Measurements from ENCODE around the gene CLEC4F. TPM values are rescaled to one million over a fixed set of nuclear protein-coding genes. Genes with fewer than 3 reads are reported as not detected.

The CLEC4F gene
- polyA plus RNA-seq, 1 donor (not counting 4 experiments of a cell fraction or from before 2014, with no cell fraction given), result not detected

GRCh38 chr2:70784320-70784719 lies 36.1 kb downstream of the CLEC4F start:
- Histone ChIP-seq H3K9me1 (ENCODE audit: control insufficient read depth, extremely low read depth, insufficient read depth, low read length) (no peaks in the 10 kb centered on the region), H3K4me2 (ENCODE audit: control insufficient read depth, extremely low read depth, insufficient read depth, low read depth, low read length) (no peak overlapping the region), H3K9me3 (ENCODE audit: control insufficient read depth, low read depth, low read length) (no peaks in the 10 kb centered on the region), H3K27me3 (ENCODE audit: control insufficient read depth, extremely low read depth, insufficient read depth, low read length) (peaks cover 21% of the 10 kb centered on the region), H4K20me1 (ENCODE audit: control insufficient read depth, extremely low read depth, insufficient read depth, low read length) (no peaks in the 10 kb centered on the region), H3K4me3 (ENCODE audit: control insufficient read depth in 2 of 3, extremely low read depth in 1 of 3, insufficient read depth in 2 of 3, low read depth in 1 of 3, low read length in 3 of 3) (no peak overlapping the region), H3K9ac (ENCODE audit: control insufficient read depth, extremely low read depth, insufficient read depth, low read length) (no peak overlapping the region), H3K79me2 (ENCODE audit: control insufficient read depth, insufficient read depth, low read length) (no peaks in the 10 kb centered on the region), H3K4me1 (ENCODE audit: control insufficient read depth, extremely low read depth, insufficient read depth, low read length) (peaks cover 14% of the 10 kb centered on the region), H3K27ac (ENCODE audit: control insufficient read depth, insufficient read depth, low read length) (no peak overlapping the region), H2AFZ (ENCODE audit: control insufficient read depth, low read length) (no peak overlapping the region), H3K36me3 (ENCODE audit: control insufficient read depth in 2 of 2, extremely low read depth in 1 of 2, insufficient read depth in 2 of 2, low read length in 2 of 2) (no peaks in the 10 kb centered on the region)
- TF ChIP-seq EZH2 (IDR thresholded peaks at IDR 0.05; ENCODE audit: low read length), result no peak
- TF ChIP-seq CTCF (optimal IDR thresholded peaks at IDR 0.05 in 1 of 3, IDR thresholded peaks at IDR 0.05 in 1 of 3, conservative IDR thresholded peaks at IDR 0.05 in 1 of 3; ENCODE audit: extremely low read depth in 1 of 3, insufficient read depth in 2 of 3, low read length in 3 of 3), result no peak
- DNase-seq (ENCODE audit: low read depth, low spot score) (no peak), FAIRE-seq (no peak)
- dilution Hi-C loops (cut with MboI; ENCODE audit: extremely low pct_ligation_motif_present, low sequenced_read_pairs), result loop anchor here (25.0 kb wide), 1 partner anchor 472 kb away; the partner anchor contains the start of gene FAM136A

- Histone ChIP-seq H3K9me1 (ENCODE audit: control insufficient read depth, extremely low read depth, insufficient read depth, low read length) (no peaks in the 10 kb centered on the region), H3K27me3 (ENCODE audit: control insufficient read depth, extremely low read depth, insufficient read depth, low read length) (no peaks in the 10 kb centered on the region), H3K4me2 (ENCODE audit: control insufficient read depth, extremely low read depth, insufficient read depth, low read depth, low read length) (no peak overlapping the region), H3K4me3 (ENCODE audit: control insufficient read depth in 2 of 3, extremely low read depth in 1 of 3, insufficient read depth in 2 of 3, low read depth in 1 of 3, low read length in 3 of 3) (no peak overlapping the region), H3K9me3 (ENCODE audit: control insufficient read depth, low read depth, low read length) (no peaks in the 10 kb centered on the region), H3K27ac (ENCODE audit: control insufficient read depth, insufficient read depth, low read length) (no peak overlapping the region), H3K36me3 (ENCODE audit: control insufficient read depth in 2 of 2, extremely low read depth in 1 of 2, insufficient read depth in 2 of 2, low read length in 2 of 2) (no peaks in the 10 kb centered on the region), H3K9ac (ENCODE audit: control insufficient read depth, extremely low read depth, insufficient read depth, low read length) (no peak overlapping the region), H3K4me1 (ENCODE audit: control insufficient read depth, extremely low read depth, insufficient read depth, low read length) (peaks cover 25% of the 10 kb centered on the region), H4K20me1 (ENCODE audit: control insufficient read depth, extremely low read depth, insufficient read depth, low read length) (no peaks in the 10 kb centered on the region), H2AFZ (ENCODE audit: control insufficient read depth, low read length) (no peak overlapping the region), H3K79me2 (ENCODE audit: control insufficient read depth, insufficient read depth, low read length) (no peaks in the 10 kb centered on the region)
- FAIRE-seq (peak; percentile 88), DNase-seq (ENCODE audit: low read depth, low spot score) (no peak)
- no peak for TF ChIP-seq CTCF (optimal IDR thresholded peaks at IDR 0.05 in 1 of 3, IDR thresholded peaks at IDR 0.05 in 1 of 3, conservative IDR thresholded peaks at IDR 0.05 in 1 of 3; ENCODE audit: extremely low read depth in 1 of 3, insufficient read depth in 2 of 3, low read length in 3 of 3)
- no peak for TF ChIP-seq EZH2 (IDR thresholded peaks at IDR 0.05; ENCODE audit: low read length)
- dilution Hi-C loops (cut with MboI; ENCODE audit: extremely low pct_ligation_motif_present, low sequenced_read_pairs), result loop anchor here (25.0 kb wide), 1 partner anchor 468 kb away; the partner anchor contains the start of gene FAM136A
Measured at GRCh38 chr2:70779911-70780545, 40.4 kb downstream of the CLEC4F start.
